H1 (cell line): ENCODE results near the gene SESN1. TPM values are rescaled to one million over a fixed set of nuclear protein-coding genes. Genes with fewer than 3 reads are reported as not detected.
A peak's percentile ranks its signal among the peaks of the same experiment; 100 is the strongest.

Experiments
- CTCF ChIA-PET: fragments of 300-600 bp; sonication (Branson Sonifier 250); formaldehyde crosslinking; loops from one replicate; lab custom pipeline; 2021; ENCODE audit not compliant: partially characterized antibody; lab: Charles Lee
- POLR2A ChIA-PET: fragments of 300-600 bp; sonication (Branson Sonifier 250); formaldehyde crosslinking; loops from one replicate; lab custom pipeline; 2021; ENCODE audit warnings: inconsistent platforms; ENCODE audit not compliant: partially characterized antibody; lab: Charles Lee
- DNase-seq, 2 experiments: peaks; one replicate each; pipeline versions ENCODE4 v3.0.0 to v3.0.0-alpha.2; 2010 to 2022; ENCODE audit warnings: low spot score in 2 of 2, low read depth in 1 of 2, mixed read lengths in 1 of 2
- FAIRE-seq: peaks from 2 replicates; lab custom pipeline; 2011; peaks lifted over from hg19 to GRCh38; lab: Jason Lieb, UNC
- H2AFZ ChIP-seq: 2 replicates; pipeline ENCODE4 v1.8.1; 2012; ENCODE audit warnings: low read length, inconsistent platforms
- H2AK5ac ChIP-seq: 2 replicates; pipeline ENCODE4 v1.6.1; 2013; ENCODE audit warnings: low read depth, low read length
- H2BK120ac ChIP-seq: replicated peaks from 2 replicates; pipeline ENCODE3; 2013; ENCODE audit warnings: low read depth, low read length, inconsistent platforms
- H2BK12ac ChIP-seq: 2 replicates; pipeline ENCODE4 v1.6.1; 2013; ENCODE audit warnings: low read depth, low read length
- H2BK15ac ChIP-seq: 2 replicates; pipeline ENCODE4 v1.6.1; 2013; ENCODE audit warnings: low read length
- H2BK20ac ChIP-seq: 2 replicates; pipeline ENCODE4 v1.6.1; 2013; ENCODE audit warnings: low read length
- H2BK5ac ChIP-seq: 2 replicates; pipeline ENCODE4 v1.6.1; 2013; ENCODE audit warnings: low read depth, low read length
- H3K14ac ChIP-seq: 2 replicates; pipeline ENCODE4 v1.6.1; 2013; ENCODE audit warnings: inconsistent platforms; ENCODE audit not compliant: insufficient read length
- H3K18ac ChIP-seq: 2 replicates; pipeline ENCODE4 v1.6.1; 2013; ENCODE audit warnings: low read length; ENCODE audit errors: extremely low read depth
- H3K23ac ChIP-seq: 2 replicates; pipeline ENCODE4 v1.6.1; 2013; ENCODE audit warnings: inconsistent platforms; ENCODE audit not compliant: insufficient read length
- H3K23me2 ChIP-seq: 2 replicates; pipeline ENCODE4 v1.6.1; 2013; ENCODE audit warnings: low read depth, low read length
- H3K27ac ChIP-seq: 2 replicates; pipeline ENCODE4 v1.6.1; 2011; ENCODE audit warnings: low read depth, low read length, inconsistent platforms
- H3K27me3 ChIP-seq, 4 experiments: replicated peaks in 1 of 4; 1 replicate in 1 of 4; 2 replicates in 3 of 4; pipeline versions ENCODE4 v1.6.1 to v1.8.1; 2011 to 2013; ENCODE audit warnings: low read length in 3 of 4, mild to moderate bottlenecking in 3 of 4, inconsistent platforms in 2 of 4, mixed read lengths in 2 of 4, moderate library complexity in 1 of 4; ENCODE audit not compliant: control insufficient read depth in 3 of 4, insufficient read depth in 3 of 4; ENCODE audit errors: extremely low read depth in 1 of 4
- H3K36me3 ChIP-seq, 4 experiments: 2 replicates each; pipeline versions ENCODE4 v1.6.1 to v1.8.1; 2011 to 2013; ENCODE audit warnings: mild to moderate bottlenecking in 4 of 4, low read length in 3 of 4, moderate library complexity in 2 of 4, control low read depth in 1 of 4, inconsistent platforms in 1 of 4; ENCODE audit not compliant: insufficient read depth in 4 of 4, control insufficient read depth in 2 of 4
- H3K4ac ChIP-seq: replicated peaks from 2 replicates; pipeline ENCODE3; 2013; ENCODE audit warnings: low read length, low read depth, mixed read lengths, inconsistent platforms; ENCODE audit not compliant: insufficient read length
- H3K4me1 ChIP-seq, 4 experiments: replicated peaks in 1 of 4; 1 replicate in 1 of 4; 2 replicates in 3 of 4; pipeline versions ENCODE4 v1.6.1 to v1.8.1; 2011 to 2013; ENCODE audit warnings: low read length in 3 of 4, inconsistent platforms in 2 of 4, mixed read lengths in 1 of 4; ENCODE audit not compliant: insufficient read depth in 4 of 4, control insufficient read depth in 3 of 4
- H3K4me2 ChIP-seq, 2 experiments: 2 replicates each; pipeline versions ENCODE4 v1.6.1 to v1.8.1; 2011 to 2013; ENCODE audit warnings: low read depth in 2 of 2, low read length in 2 of 2, control low read depth in 1 of 2, inconsistent platforms in 1 of 2, mild to moderate bottlenecking in 1 of 2; ENCODE audit not compliant: insufficient read depth in 1 of 2
- H3K4me3 ChIP-seq, 4 experiments: fragments of 200-600, 300-600 bp in 1 of 4; sonication (generic), shearing (Covaris generic), sonication (Bioruptor Twin) in 1 of 4; 2 replicates each; pipeline versions ENCODE4 v1.5.1 to v1.8.1; 2011 to 2016; ENCODE audit warnings: low read length in 4 of 4, low read depth in 3 of 4, control low read depth in 2 of 4, inconsistent platforms in 2 of 4, mild to moderate bottlenecking in 2 of 4, mixed read lengths in 1 of 4, moderate library complexity in 1 of 4; ENCODE audit not compliant: insufficient read depth in 2 of 4; ENCODE audit errors: extremely low read depth in 1 of 4
- H3K56ac ChIP-seq: replicated peaks from 2 replicates; pipeline ENCODE3; 2013; ENCODE audit warnings: low read depth, mild to moderate bottlenecking, mixed read lengths, low read length, inconsistent platforms; ENCODE audit not compliant: insufficient read length
- H3K79me1 ChIP-seq: 2 replicates; pipeline ENCODE4 v1.6.1; 2013; ENCODE audit warnings: low read depth, low read length, control low read depth
- H3K79me2 ChIP-seq, 2 experiments: 2 replicates each; pipeline versions ENCODE4 v1.6.1 to v1.8.1; 2012 to 2013; ENCODE audit warnings: low read length in 2 of 2, mild to moderate bottlenecking in 2 of 2, inconsistent platforms in 1 of 2; ENCODE audit not compliant: insufficient read depth in 2 of 2, control insufficient read depth in 1 of 2
- H3K9ac ChIP-seq, 4 experiments: replicated peaks in 1 of 4; 1 replicate in 1 of 4; 2 replicates in 3 of 4; pipeline versions ENCODE4 v1.6.1 to v1.8.1; 2011 to 2013; ENCODE audit warnings: low read depth in 3 of 4, low read length in 3 of 4, control low read depth in 2 of 4, mild to moderate bottlenecking in 2 of 4, moderate library complexity in 2 of 4, inconsistent platforms in 1 of 4; ENCODE audit errors: extremely low read depth in 1 of 4
- H3K9me3 ChIP-seq, 2 experiments: 2 replicates each; pipeline versions ENCODE4 v1.6.1 to v1.8.1; 2012 to 2013; ENCODE audit warnings: mild to moderate bottlenecking in 2 of 2, moderate library complexity in 2 of 2, control low read depth in 1 of 2, inconsistent platforms in 1 of 2, low read depth in 1 of 2, low read length in 1 of 2, mixed read lengths in 1 of 2; ENCODE audit not compliant: insufficient read depth in 2 of 2
- H4K20me1 ChIP-seq, 2 experiments: replicated peaks in 1 of 2; 2 replicates each; pipeline versions ENCODE3 to v1.8.1; 2011 to 2013; ENCODE audit warnings: inconsistent platforms in 2 of 2, low read length in 2 of 2, mild to moderate bottlenecking in 1 of 2; ENCODE audit not compliant: insufficient read depth in 2 of 2, control insufficient read depth in 1 of 2
- H4K5ac ChIP-seq: 2 replicates; pipeline ENCODE4 v1.6.1; 2013; ENCODE audit warnings: low read length, low read depth, mixed read lengths, inconsistent platforms; ENCODE audit not compliant: insufficient read length
- H4K8ac ChIP-seq: 2 replicates; pipeline ENCODE4 v1.8.0; 2013; ENCODE audit warnings: mild to moderate bottlenecking, moderate library complexity, low read length, inconsistent platforms; ENCODE audit not compliant: insufficient read depth; ENCODE audit errors: extremely low read depth
- H4K91ac ChIP-seq: replicated peaks from 2 replicates; pipeline ENCODE3; 2013; ENCODE audit warnings: low read length, mixed read lengths, inconsistent platforms; ENCODE audit not compliant: insufficient read length
- CREB1 ChIP-seq: IDR thresholded peaks from 2 replicates; pipeline ENCODE4 v1.6.1; 2012; ENCODE audit warnings: inconsistent platforms
- SP2 ChIP-seq: IDR thresholded peaks from 2 replicates; pipeline ENCODE4 v1.6.1; 2012; ENCODE audit warnings: mild to moderate bottlenecking, low read length, inconsistent platforms
- WGBS, 2 experiments: shearing (Covaris generic) in 1 of 2; methylation state at CpG; one replicate each; pipeline versions ENCODE4 v1.1.6 to v1.1.7; 2013 to 2015; ENCODE audit warnings: low lambda C conversion rate in 2 of 2, mixed read lengths in 2 of 2, inconsistent platforms in 1 of 2, low coverage in 1 of 2, missing lambda C conversion rate in 1 of 2; ENCODE audit not compliant: insufficient replicate concordance in 2 of 2, insufficient coverage in 1 of 2, insufficient read length in 1 of 2; ENCODE audit errors: extremely low coverage in 1 of 2, missing lambda C conversion rate in 1 of 2; 5-methylcytosine and 5-hydroxymethylcytosine counted together
- polyA plus RNA-seq, 7 experiments: library from polyadenylated mRNA; depleted of rRNA in 3 of 7; stranded (reverse) in 5 of 7; unstranded in 2 of 7; fragments of >200 nt in 5 of 7; fragments of 200-250 nt in 2 of 7; gene quantifications; 1 replicate in 5 of 7; 2 replicates in 1 of 7; 4 replicates in 1 of 7; pipeline versions ENCODE4 v1.2.1 to v1.2.3, GENCODE V29; 2011 to 2013; ENCODE audit warnings: missing spikeins in 2 of 7, mixed read lengths in 2 of 7
- total RNA-seq: library from RNA; stranded (reverse); fragmentation: NEBNext Ultra II Directional; extraction: Animal tissue kit (Norgen Biotek cat#: 25700); gene quantifications from 2 replicates; pipeline ENCODE4 v1.2.1, GENCODE V29; 2021

Gene SESN1
- total and polyA plus RNA-seq, 2 of the 8 experiments (the other 6 are each of a cell fraction or from before 2014, with no cell fraction given): 12.8 to 15.6 TPM

DNA sequence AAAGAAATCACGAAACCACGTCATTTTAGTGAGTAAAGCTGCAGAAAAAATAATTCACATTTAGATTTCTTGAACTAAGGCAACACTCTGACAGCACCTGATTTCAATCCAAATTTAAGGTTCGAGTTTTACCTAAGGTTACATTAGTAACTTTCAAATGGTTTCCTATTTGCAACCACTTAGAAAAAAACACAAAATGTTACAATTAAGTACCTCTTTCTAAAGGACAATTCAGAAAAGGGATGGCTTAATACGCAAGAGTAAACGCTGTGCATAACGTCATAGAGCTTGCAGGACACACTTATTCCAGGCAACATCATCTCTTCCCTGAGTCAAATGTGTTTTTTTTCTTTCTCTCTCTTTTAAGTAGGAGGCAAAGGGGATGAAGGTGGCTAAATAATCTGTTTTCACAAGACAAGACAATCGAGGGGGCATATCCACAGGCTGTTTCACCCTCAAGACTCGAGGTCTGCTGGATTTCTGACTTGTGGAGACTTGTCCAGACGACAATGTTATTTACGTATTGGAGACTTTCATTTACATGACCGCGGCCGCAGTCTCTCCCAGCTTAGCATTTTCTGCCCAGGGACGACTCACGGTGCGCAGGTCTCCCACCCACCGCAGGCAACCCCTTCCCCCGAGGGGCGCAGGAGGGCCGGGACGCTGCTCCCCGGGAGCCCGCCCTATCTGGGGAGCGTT is 86.0 kb downstream of the SESN1 start:
- 10% methylated on average over 23 of the region's 24 CpGs; no CpG with 5 or more reads in 1 of the 2 experiments for WGBS, 2 experiments
- FAIRE-seq: no peak

More for the DNA sequence above, 86.0 kb downstream of the SESN1 start:
- peak overlapping the region; percentile 75 to 85 for H3K4me2 ChIP-seq
- TF ChIP-seq CREB1 (peak; percentile 11; the same call in 1 of the 2 replicates), SP2 (no peak)
- TF ChIP-seq, all 59 proteins: peak for 1
- Histone ChIP-seq H3K27ac (peak overlapping the region; percentile 80), H3K18ac (peak overlapping the region; percentile 81), H3K56ac (peak overlapping the region; percentile 83), H4K20me1 (no peaks in the 10 kb centered on the region), H3K4me1 (peaks cover 0 to 6% (median 0%) of the 10 kb centered on the region in 4 experiments; a peak in 3 of 7 replicates), H3K79me1 (no peaks in the 10 kb centered on the region), H3K79me2 (peaks cover 0 to 37% of the 10 kb centered on the region in 2 experiments; a peak in 2 of 4 replicates), H2BK20ac (no peak overlapping the region), H3K23me2 (peaks cover 9% of the 10 kb centered on the region), H3K4me3 (peak overlapping the region; percentile 86 to 95 (median 92)), H3K23ac (no peak overlapping the region), H3K36me3 (no peaks in the 10 kb centered on the region), H3K9me3 (no peaks in the 10 kb centered on the region), H2BK15ac (no peak overlapping the region), H2BK120ac (no peak overlapping the region), H4K8ac (peak overlapping the region; percentile 86), H4K91ac (peak overlapping the region; percentile 85), H4K5ac (peak overlapping the region; percentile 29), H2AFZ (peak overlapping the region; percentile 89), H3K27me3 (peaks cover 0 to 1% (median 0%) of the 10 kb centered on the region in 4 experiments; a peak in 1 of 7 replicates), H2BK5ac (peak overlapping the region; percentile 88), H3K14ac (no peak overlapping the region), H3K9ac (peak overlapping the region; percentile 59 to 86 (median 76); a peak in 6 of 7 replicates), H2BK12ac (0 out of 2 replicates have a peak overlapping the region, but pooled peaks have one; percentile 62), H2AK5ac (no peak overlapping the region), H3K4ac (no peak overlapping the region)
- no peak for DNase-seq
- CTCF ChIA-PET: interaction anchor here (0.8 to 1.2 kb wide), 2 partner anchors 19 to 94 kb away, joined by 3 read pairs; no protein-coding TSS in a partner anchor
- POLR2A ChIA-PET: interaction anchor here (1.2 to 1.9 kb wide), 3 partner anchors 9 to 86 kb away, joined by 3 to 8 read pairs (median 4); partner anchors contain the start of gene SESN1
